GM11168 (cell line): ENCODE measurements around the gene TRIM62.
"Not testable (repeated sequence)": the region's sequence is repeated elsewhere in the genome, so short reads cannot be mapped to it uniquely, and the experiment has no call there.

ENCODE experiments used
- in situ Hi-C: fragments of 300-500 bp; cut with MboI; formaldehyde crosslinking; loops from one replicate; pipeline ENCODE4 v1.12.0; 2022; ENCODE audit warnings: low sequenced_read_pairs; ENCODE audit not compliant: unreplicated experiment

Gene TRIM62

DNA sequence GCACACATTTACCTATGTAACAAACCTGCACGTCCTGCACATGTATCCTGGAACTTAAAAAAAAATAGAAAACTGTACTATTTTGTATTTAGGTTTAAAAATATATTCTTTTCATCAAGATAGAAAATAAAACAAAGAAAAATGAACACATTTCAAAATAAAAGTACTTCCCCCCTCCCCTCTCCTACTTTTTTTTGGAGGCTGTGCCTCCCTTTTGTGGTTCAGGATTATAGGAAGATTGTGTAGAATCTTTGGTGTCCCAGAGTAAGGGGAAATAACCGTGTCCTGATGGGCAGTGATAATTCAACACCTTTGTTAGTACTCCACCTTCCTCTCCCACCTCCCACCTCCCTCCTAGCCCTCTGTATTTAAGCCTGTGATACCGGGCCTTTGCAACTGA, 40.1 kb downstream of the TRIM62 start:
- in situ Hi-C loops = no loop called here

DNA sequence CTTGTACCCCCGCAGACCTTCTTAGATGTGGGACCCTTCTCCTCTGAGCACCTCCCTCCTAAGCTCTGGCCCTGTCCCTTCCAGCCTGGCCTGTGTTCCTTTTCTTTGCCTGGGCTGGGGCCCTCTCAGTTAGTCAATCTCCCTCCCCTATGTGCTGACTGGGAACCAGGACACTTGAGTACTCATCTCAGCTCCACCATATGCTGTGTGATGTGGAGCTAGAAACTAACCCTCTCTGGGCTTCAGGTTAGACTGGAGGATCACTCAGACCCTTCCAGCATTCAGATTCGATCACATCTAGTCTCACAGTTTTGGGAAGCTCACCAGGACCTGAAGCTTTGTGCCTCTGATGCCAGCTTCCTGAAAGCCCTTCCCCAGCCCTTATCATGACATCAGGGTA, 40.6 kb downstream of the TRIM62 start:
- in situ Hi-C loops = no loop called here

GRCh38 chr1:33140153-33141149, 41.4 kb downstream of the TRIM62 start:
- in situ Hi-C loops = no loop called here

DNA sequence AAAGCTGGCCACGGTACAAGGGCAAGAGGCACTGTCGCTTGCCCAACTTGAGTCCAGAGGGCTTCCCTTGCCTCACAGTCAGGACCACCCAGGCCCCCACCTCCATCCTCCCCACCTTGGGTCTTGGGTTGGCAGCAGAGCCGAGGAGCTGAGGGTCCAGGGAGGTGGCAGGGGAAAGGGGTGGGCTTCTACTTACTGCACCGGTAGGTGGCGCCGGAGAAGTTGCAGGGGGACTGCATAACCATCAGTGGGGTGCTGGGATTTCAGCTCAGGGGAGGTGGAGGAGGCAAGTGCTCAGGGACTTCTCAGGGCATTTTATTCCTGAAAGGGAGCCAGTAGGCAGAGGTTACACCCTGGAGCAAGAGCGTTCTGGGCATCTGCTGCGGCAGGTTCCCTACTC, 44.0 kb downstream of the TRIM62 start:
- in situ Hi-C loops = no loop called here

GRCh38 chr1:33136041-33136440, 45.8 kb downstream of the TRIM62 start:
- in situ Hi-C loops = not testable (repeated sequence)

DNA sequence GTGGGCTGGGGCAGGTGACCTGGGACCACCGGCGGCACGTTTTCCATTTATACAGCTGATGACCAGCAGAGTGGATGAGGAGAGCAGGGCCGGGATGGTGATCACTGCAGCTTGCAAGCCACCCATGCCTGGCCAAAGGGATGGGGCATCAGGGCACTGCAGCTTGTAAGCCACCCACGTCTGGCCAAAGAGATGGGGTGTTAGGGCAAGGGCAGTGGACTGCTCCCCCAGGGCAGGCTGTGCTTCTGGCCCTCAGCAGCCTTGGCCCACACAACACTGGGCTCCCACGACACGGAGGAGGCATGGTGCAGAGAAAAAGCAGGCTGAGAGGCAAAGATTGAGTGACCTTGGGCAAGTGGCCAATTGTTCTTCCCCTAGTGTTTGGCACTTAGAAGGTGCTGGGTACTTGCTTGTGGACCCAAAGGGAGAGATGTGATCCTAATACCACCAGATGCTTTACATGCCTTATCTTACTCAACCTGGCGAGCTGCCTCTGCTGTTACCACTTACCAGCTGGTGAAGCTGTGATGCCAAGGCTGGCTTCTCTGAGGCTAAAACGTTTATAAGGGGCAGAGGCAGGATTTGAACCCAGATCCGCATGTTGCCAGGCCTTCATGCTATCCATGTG, 48.3 kb downstream of the TRIM62 start:
- in situ Hi-C loops = no loop called here

DNA sequence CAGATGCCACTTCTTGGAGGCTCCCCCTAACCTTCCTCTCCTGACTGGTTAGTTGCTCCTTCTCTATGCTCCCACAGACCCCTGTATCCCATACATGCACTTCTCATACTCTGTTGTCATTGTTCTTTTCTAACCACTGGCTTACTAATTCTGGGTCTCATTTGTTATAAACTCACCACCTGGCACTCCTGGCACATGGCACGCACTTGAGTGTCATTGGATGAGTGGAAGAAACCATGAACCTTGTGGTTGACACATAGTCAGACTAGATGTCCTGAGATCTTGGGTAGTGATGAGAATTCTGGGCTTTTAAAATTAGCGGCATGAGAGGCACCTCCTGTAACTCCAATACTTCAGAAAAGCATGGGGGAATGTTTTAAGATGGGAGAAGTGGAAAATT, 49.3 kb downstream of the TRIM62 start:
- in situ Hi-C loops = no loop called here

DNA sequence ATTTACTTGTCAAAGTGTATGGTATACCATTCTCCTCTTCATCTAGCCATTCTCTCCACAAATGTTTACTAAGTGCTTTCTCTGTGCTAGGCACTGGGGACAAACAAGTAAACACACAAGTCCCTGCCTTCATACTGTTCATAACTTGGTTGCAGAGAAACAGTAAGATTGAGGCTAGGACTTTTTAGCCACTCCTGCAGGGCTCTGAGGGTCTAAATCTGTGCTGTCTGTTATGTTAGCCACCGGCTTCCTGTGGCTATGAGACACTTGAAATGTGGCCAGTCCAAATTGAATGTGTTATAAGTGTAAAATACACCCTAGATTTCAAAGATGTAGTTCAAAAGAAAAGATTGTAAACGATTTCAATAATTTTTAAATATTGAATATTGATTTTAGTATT, 50.7 kb downstream of the TRIM62 start:
- in situ Hi-C loops = no loop called here

DNA sequence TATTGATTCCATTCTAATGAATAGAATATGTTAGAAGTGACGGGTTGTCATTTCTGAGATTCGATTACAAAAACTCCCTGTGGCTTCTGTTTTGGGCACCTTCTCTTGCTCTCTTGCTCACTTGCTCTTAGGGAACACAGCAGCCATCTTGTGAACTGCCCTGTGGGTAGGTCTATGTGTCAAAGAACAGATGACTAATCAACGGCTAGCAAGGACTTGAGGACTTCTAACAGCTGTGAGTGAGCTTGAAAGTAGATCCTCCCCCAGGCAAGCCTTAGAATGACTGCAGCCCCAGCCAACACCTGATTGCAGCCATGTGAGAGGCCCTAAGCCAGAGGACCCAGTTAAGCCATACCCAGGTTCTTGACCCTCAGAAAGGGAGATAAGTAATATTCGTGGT, 51.5 kb downstream of the TRIM62 start:
- in situ Hi-C loops = no loop called here

- in situ Hi-C loops = no loop called here
Measured at GRCh38 chr1:33128781-33129180, 53.1 kb downstream of the TRIM62 start.

- in situ Hi-C loops = no loop called here
Measured at GRCh38 chr1:33127001-33127823, 54.6 kb downstream of the TRIM62 start.

DNA sequence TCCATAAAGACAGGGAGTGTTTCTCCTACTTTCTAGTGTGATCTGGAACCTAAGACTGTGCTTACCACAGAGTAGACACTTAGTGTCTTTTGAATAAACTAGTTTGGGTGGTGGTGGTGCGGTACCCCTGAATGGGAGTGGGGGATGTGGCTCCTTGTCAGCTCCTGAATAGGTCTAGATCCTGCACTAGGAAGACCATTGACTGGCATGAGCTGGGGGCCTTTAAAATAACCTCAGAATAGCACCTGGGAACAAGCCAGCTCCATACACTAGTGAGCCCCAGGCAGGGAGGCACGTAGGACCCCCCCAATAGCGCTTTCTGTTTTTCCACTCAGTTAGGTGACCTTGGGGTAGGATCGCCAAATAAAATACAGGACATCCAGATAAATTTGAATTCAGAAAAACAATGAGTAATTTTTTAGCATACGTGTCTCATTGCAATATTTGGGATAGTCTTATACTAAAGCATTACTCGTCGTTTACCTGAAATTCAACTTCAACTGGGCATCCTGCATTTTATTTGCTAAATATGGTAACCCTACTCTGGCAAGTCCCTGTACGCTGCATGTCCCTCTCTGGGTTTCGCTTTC, 55.3 kb downstream of the TRIM62 start:
- in situ Hi-C loops = no loop called here

DNA sequence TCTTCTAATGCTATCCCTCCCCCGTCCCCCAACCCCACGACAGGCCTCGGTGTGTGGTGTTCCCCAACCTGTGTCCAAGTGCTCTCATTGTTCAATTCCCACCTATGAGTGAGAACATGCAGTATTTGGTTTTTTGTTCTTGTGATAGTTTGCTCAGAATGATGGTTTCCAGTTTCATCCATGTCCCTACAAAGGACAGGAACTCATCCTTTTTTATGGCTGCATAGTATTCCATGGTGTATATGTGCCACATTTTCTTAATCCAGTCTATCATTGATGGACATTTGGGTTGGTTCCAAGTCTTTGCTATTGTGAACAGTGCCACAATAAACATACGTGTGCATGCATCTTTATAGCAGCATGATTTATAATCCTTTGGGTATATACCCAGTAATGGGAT, 57.2 kb downstream of the TRIM62 start:
- in situ Hi-C loops = not testable (repeated sequence)

DNA sequence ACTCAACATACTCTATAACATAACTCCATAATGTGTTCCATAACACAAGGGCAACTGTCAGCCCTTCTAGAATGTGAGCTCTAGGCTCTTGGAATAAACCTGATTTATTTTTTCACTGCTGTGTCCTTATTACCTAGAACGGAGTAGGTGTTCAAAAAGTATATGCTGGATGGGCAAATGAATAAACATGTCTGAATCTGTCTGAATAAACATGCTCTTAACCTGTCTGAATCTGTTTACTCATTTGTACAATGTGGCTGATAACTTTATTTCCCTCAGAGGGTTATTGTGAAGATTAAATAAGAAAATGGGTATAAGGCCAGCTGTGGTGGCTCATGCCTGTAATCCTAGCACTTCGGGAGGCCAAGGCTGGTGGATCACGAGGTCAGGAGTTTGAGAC, 58.6 kb downstream of the TRIM62 start:
- in situ Hi-C loops = no loop called here

- in situ Hi-C loops = no loop called here
Measured at GRCh38 chr1:33122483-33123178, 59.2 kb downstream of the TRIM62 start.

DNA sequence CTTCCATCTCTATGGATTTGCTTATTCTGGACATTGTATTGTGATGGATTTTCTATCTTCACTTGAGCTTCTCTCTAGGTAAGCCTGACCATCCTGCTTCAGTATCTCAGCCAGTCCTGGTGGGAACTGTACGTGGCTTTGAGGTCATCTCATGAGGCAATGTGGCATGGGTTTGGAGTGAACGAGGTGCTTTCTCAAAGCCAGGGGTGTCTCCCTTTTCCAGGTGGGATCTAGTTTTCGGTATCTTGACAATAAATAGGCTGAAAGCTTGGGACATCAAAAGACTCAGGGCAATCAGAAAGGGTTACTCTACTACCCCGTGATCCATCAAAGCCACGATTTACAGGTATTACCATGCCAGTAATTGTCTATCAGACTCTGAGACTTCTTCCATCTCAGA, 60.1 kb downstream of the TRIM62 start:
- in situ Hi-C loops = no loop called here

GRCh38 chr1:33120436-33121231, 61.2 kb downstream of the TRIM62 start:
- in situ Hi-C loops = no loop called here

DNA sequence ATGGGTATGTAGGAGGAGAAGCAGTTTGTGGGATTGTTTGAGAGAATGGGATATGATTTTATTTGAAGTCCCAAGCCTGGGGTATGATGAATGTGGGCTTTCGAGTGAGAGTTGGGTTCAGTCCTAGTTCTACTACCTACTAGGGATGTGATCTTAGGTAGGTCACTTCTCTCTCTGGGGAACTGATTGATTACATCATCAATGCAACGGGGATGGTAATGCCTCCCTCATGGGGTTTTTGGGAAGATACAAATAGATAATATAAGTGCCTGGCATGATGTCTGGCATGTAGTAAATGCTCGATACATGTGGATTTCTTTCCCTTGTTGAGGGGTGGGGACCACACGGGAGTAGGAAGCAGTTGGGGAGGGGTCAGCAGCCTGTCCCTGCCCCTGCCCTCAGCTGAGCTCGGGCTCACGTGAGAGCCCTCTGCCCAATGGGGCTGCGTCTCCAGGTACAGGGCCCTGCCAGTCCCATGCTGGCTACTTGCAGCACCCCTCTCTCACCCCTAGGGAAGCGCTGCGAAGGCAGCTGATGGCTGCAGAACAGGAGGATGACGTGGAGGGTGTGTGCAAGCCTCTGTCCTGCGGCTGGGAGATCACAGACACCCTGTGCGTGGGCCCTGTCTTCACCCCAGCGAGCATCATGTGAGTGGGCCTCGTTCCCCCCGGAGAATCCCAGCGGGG, 62.2 kb downstream of the TRIM62 start:
- in situ Hi-C loops = no loop called here
